Spinal cord (tissue), 10 donors: ENCODE measurements around the gene EMC1. TPM values are rescaled to one million over a fixed set of nuclear protein-coding genes. Genes with fewer than 3 reads are reported as not detected.
"Not testable (repeated sequence)": the region's sequence is repeated elsewhere in the genome, so short reads cannot be mapped to it uniquely, and the experiment has no call there.

Experiments used
- DNase-seq, 6 donors: peaks; one replicate each; pipeline versions ENCODE4 v3.0.0 to v3.0.0-alpha.2; 2013 to 2015; ENCODE audit warnings: low spot score in 6 of 6, low read depth in 4 of 6
- H3K27ac ChIP-seq: one replicate; pipeline ENCODE4 v1.5.1; 2013; ENCODE audit warnings: low read depth, low read length, control low read depth
- H3K27me3 ChIP-seq: one replicate; pipeline ENCODE4 v1.6.1; 2013; ENCODE audit warnings: low read length; ENCODE audit not compliant: control insufficient read depth, insufficient read depth
- H3K36me3 ChIP-seq: one replicate; pipeline ENCODE4 v1.6.1; 2013; ENCODE audit warnings: low read length; ENCODE audit not compliant: control insufficient read depth, insufficient read depth
- H3K4me1 ChIP-seq: one replicate; pipeline ENCODE4 v1.6.1; 2013; ENCODE audit warnings: low read length; ENCODE audit not compliant: control insufficient read depth, insufficient read depth
- H3K4me3 ChIP-seq: one replicate; pipeline ENCODE4 v1.5.1; 2013; ENCODE audit warnings: low read depth, low read length, control low read depth
- H3K9me3 ChIP-seq: one replicate; pipeline ENCODE4 v1.6.1; 2013; ENCODE audit warnings: low read length; ENCODE audit not compliant: control insufficient read depth, insufficient read depth
- WGBS: methylation state at CpG from one replicate; pipeline ENCODE4 v1.1.5; 2013; ENCODE audit warnings: missing lambda C conversion rate; ENCODE audit not compliant: insufficient coverage; 5-methylcytosine and 5-hydroxymethylcytosine counted together
- polyA plus RNA-seq, 2 donors: library from polyadenylated mRNA; unstranded; fragments of 120-200 nt; gene quantifications; one replicate each; pipeline ENCODE4 v1.2.1, GENCODE V29; 2013; ENCODE audit not compliant: insufficient read length in 2 of 2
- total RNA-seq, 2 donors: library from RNA; depleted of rRNA in 1 of 2; stranded (reverse); fragments of 120-200 nt in 1 of 2; fragments of >200 nt in 1 of 2; gene quantifications; one replicate each; pipeline versions ENCODE4 v1.2.3 to v1.2.4, GENCODE V29; 2013 to 2014
- donor health status: healthy.

The EMC1 gene
- total and polyA plus RNA-seq, 4 donors = 43.6 to 70.5 (median 50.4) TPM

DNA sequence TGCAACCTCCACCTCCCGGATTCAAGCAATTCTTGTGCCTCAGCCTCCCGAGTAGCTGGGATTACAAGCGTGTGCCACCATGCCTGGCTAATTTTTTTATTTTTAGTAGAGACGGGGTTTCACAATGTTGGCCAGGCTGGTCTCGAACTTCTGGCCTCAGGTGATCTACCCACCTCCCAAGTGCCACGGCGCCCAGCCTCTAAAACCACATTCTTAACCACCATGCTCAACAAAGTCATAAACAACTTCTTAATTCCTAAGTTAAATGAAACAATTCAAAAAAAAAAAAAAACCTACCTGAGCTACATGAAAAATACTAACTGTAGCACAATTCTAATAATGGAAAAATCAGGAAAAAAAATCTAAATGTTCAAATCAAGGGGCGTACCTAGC is 71.1 kb downstream of the EMC1 start:
- not testable (repeated sequence) for H3K4me1 ChIP-seq, H3K4me3 ChIP-seq, DNase-seq, H3K27ac ChIP-seq, H3K9me3 ChIP-seq, H3K27me3 ChIP-seq
- H3K36me3 ChIP-seq = peaks cover 49% of the 10 kb centered on the region
- 96% methylated on average over 7 of the region's 8 CpGs for WGBS

- H3K9me3 ChIP-seq = no peaks in the 10 kb centered on the region
- H3K27me3 ChIP-seq = no peaks in the 10 kb centered on the region
- H3K27ac ChIP-seq = no peak overlapping the region
- peak in 3 of 6 donors; percentile 7 to 61 (median 56) for DNase-seq
- WGBS = 81% methylated on average over 5 of the region's 8 CpGs
- H3K4me1 ChIP-seq = no peaks in the 10 kb centered on the region
- H3K4me3 ChIP-seq = no peak overlapping the region
- H3K36me3 ChIP-seq = peaks cover 46% of the 10 kb centered on the region
These were observed 71.6 kb downstream of the EMC1 start for GRCh38 chr1:19179597-19180264.

GRCh38 chr1:19178734-19179398 is 72.5 kb downstream of the EMC1 start:
- Histone ChIP-seq H3K4me1 (no peaks in the 10 kb centered on the region), H3K36me3 (peaks cover 48% of the 10 kb centered on the region), H3K27me3 (no peaks in the 10 kb centered on the region), H3K27ac (no peak overlapping the region), H3K4me3 (no peak overlapping the region), H3K9me3 (no peaks in the 10 kb centered on the region)
- 91% methylated on average over 3 of the region's 5 CpGs for WGBS
- DNase-seq = no peak

GRCh38 chr1:19177811-19178210 is 73.5 kb downstream of the EMC1 start:
- H3K36me3 ChIP-seq = peaks cover 42% of the 10 kb centered on the region
- no peaks in the 10 kb centered on the region for H3K4me1 ChIP-seq
- no peak for DNase-seq
- no peaks in the 10 kb centered on the region for H3K9me3 ChIP-seq
- 100% methylated on average over 2 of the region's 2 CpGs for WGBS
- no peaks in the 10 kb centered on the region for H3K27me3 ChIP-seq
- no peak overlapping the region for H3K4me3 ChIP-seq
- H3K27ac ChIP-seq = no peak overlapping the region

DNA sequence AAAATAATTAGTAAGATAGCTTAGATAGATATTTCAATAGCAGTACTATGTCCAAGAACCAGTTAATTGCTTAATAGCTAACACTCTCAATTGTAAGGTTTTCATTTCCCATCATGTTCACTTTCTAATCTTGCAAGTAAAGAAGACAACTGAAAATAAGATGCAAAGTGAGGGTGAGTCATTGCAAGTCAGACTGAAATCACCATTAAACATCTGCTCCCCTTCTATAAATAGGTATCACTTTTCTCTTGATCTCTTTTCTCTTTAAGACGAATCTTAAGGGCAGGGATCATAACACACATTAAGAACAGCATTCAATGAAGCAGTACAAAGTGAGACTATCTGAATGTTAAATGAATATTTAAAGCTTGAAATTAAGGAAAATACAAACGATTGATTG is 81.7 kb downstream of the EMC1 start:
- H3K36me3 ChIP-seq = peaks cover 53% of the 10 kb centered on the region
- no peaks in the 10 kb centered on the region for H3K4me1 ChIP-seq
- no peak overlapping the region for H3K4me3 ChIP-seq
- H3K27me3 ChIP-seq = no peaks in the 10 kb centered on the region
- no peaks in the 10 kb centered on the region for H3K9me3 ChIP-seq
- peak in 1 of 6 donors; percentile 4 for DNase-seq
- H3K27ac ChIP-seq = no peak overlapping the region
- WGBS = no CpG with 5 or more reads among the region's 2 CpGs

GRCh38 chr1:19167140-19167539 is 84.2 kb downstream of the EMC1 start:
- Histone ChIP-seq H3K4me1 (no peaks in the 10 kb centered on the region), H3K9me3 (no peaks in the 10 kb centered on the region), H3K27ac (no peak overlapping the region), H3K27me3 (no peaks in the 10 kb centered on the region), H3K36me3 (peaks cover 53% of the 10 kb centered on the region), H3K4me3 (no peak overlapping the region)
- WGBS = 100% methylated on average over 1 of the region's 6 CpGs
- no peak for DNase-seq

DNA sequence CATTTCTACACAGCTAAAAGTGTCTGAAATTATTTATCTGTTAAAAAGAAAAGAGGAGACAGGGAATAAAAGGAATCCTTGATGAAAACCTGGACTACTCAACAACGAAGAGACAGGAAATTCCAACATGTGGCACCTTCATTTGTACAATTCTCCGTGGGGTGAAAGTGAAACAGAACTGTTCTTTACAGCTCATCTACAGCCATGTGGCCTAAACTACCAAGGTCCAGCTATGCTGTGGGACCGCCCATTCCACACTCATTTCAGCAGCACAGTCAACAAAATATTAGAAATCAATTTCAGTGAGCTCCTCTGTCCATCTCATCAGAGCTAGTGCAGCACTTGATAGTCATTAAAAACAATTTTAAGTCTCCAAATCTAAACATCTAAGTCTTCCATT is 85.3 kb downstream of the EMC1 start:
- Histone ChIP-seq H3K9me3 (no peaks in the 10 kb centered on the region), H3K4me3 (no peak overlapping the region), H3K27me3 (no peaks in the 10 kb centered on the region), H3K27ac (no peak overlapping the region), H3K36me3 (peaks cover 53% of the 10 kb centered on the region), H3K4me1 (no peaks in the 10 kb centered on the region)
- DNase-seq = peak in 1 of 6 donors; percentile 1
- 90% methylated on average over 2 of the region's 3 CpGs for WGBS

Other genes with a start within 250 kb of the EMC1 start
- 100 to 1,000 TPM; 103 to 108 TPM for gene UBR4, start 41.3 kb downstream of the EMC1 start, total RNA-seq
- 100 to 1,000 TPM; 138 to 182 TPM for gene UBR4, start 41.3 kb downstream of the EMC1 start, polyA plus RNA-seq
- 10 to 100 TPM; 18.4 to 29.3 TPM for gene MRTO4, start 281 bp upstream of the EMC1 start, total RNA-seq
- gene MRTO4, start 281 bp upstream of the EMC1 start, polyA plus RNA-seq = 10 to 100 TPM; 38.2 to 45.0 TPM
- gene AKR7A3, start 37.2 kb upstream of the EMC1 start, total RNA-seq = 1 to 10 TPM; 2.0 to 3.2 TPM
- gene AKR7A3, start 37.2 kb upstream of the EMC1 start, polyA plus RNA-seq = 1 to 10 TPM; 3.5 to 4.5 TPM
- 100 to 1,000 TPM in 1 of 2 donors, 10 to 100 TPM in 1; 39.1 to 101 TPM for gene AKR7A2, start 60.6 kb upstream of the EMC1 start, total RNA-seq
- gene AKR7A2, start 60.6 kb upstream of the EMC1 start, polyA plus RNA-seq = 10 to 100 TPM; 64.7 to 70.0 TPM
- gene SLC66A1, start 60.8 kb upstream of the EMC1 start, total RNA-seq = 10 to 100 TPM; 12.2 to 18.5 TPM
- gene SLC66A1, start 60.8 kb upstream of the EMC1 start, polyA plus RNA-seq = 10 to 100 TPM; 20.4 to 24.0 TPM
- 100 to 1,000 TPM in 1 of 2 donors, 10 to 100 TPM in 1; 78.8 to 197 TPM for gene CAPZB, start 234.0 kb upstream of the EMC1 start, total RNA-seq
- gene CAPZB, start 234.0 kb upstream of the EMC1 start, polyA plus RNA-seq = 100 to 1,000 TPM; 289 to 312 TPM